T-helper 9 cell (primary cell): ENCODE measurements around the gene SLC4A5.
A peak's percentile ranks its signal among the peaks of the same experiment; 100 is the strongest.
"Not testable (repeated sequence)": the region's sequence is repeated elsewhere in the genome, so short reads cannot be mapped to it uniquely, and the experiment has no call there.

Source experiments
- DNase-seq: peaks from one replicate; pipeline ENCODE4 v3.0.0-alpha.2; 2020

Gene SLC4A5

GRCh38 chr2:74226648-74227213, 116.5 kb downstream of the SLC4A5 start:
- DNase-seq: no peak

DNA sequence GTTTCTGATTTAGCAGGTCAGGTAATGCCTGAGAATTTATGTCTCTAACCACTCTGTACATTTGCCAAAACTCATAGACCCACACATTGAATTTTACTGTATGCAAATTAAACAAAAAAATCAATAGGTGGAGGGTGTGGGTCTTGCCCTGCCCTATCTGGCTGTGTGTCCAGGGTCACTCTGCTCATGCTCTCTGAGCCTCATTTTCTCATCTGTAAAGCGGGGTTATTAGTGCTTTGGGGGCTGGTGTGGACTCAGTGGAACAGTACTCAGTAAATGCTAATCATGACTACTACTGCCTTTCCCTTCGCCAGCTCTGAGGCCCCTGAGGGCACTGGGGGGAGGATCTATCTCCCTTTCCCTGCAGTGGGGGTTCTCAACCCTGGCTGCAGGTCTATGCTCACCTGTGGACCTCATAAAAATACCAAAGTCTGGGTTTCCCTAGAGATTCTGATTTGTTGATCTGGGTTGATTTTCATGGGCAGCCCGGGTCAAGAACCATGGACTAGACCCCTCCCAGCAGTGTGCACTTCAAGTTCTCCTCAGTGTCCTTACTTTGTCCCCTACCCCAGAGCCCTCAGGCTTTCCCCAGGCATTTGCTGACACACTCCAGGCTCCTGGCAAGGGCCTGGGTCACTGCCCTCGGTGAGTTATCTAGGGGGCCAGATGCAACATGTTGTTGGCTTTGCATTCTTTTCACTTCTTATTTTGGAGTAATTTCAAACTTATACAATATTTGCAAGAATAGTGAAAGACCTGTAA, 117.3 kb downstream of the SLC4A5 start:
- no peak for DNase-seq

- no peak for DNase-seq
These were observed 119.1 kb downstream of the SLC4A5 start for GRCh38 chr2:74223941-74224770.

- no peak for DNase-seq
These were observed 120.9 kb downstream of the SLC4A5 start for GRCh38 chr2:74222300-74222650.

- DNase-seq: no peak
These were observed 121.5 kb downstream of the SLC4A5 start for GRCh38 chr2:74221604-74222299.

- DNase-seq: no peak
These were observed 122.1 kb downstream of the SLC4A5 start for GRCh38 chr2:74221091-74221490.

- no peak for DNase-seq
These were observed 123.2 kb downstream of the SLC4A5 start for GRCh38 chr2:74219846-74220486.

DNA sequence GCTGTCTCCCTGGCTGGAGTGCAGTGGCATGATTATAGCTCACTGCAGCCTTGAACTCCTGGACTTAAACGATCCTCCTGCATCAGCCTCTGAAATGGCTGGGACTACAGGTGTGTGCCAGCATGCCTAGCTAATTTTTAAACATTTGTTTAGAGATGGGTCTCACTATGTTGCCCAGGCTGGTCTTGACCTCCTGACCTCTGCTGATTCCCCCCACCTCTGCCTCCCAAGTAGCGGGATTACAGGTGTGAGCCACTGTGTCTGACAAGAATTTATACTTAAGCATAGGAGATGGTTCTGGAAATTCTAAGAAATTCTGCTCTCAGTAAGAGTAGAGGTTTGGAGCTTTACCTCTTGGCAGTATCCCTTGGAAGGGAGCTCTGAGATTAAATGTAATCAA, 126.6 kb downstream of the SLC4A5 start:
- DNase-seq: no peak

DNA sequence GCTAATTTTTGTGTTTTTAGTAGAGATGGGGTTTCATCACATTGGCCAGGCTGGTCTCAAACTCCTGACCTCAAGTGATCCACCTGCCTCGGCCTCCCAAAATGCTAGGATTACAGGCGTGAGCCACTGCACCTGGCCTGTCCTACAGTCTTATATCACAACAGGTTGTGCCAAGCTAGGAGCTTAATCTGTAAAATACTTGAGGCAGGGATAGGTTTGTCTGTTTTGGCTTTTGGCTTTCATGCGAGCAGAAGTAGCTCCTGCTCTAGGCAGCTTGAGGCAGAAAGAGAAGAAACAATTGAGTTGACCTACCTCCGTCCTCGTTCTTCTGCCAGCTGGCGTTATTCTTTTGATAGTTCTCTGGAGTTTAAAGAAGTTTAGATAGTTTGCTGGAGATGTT, 127.4 kb downstream of the SLC4A5 start:
- not testable (repeated sequence) for DNase-seq

- no peak for DNase-seq
These were observed 130.4 kb downstream of the SLC4A5 start for GRCh38 chr2:74212702-74213410.

DNA sequence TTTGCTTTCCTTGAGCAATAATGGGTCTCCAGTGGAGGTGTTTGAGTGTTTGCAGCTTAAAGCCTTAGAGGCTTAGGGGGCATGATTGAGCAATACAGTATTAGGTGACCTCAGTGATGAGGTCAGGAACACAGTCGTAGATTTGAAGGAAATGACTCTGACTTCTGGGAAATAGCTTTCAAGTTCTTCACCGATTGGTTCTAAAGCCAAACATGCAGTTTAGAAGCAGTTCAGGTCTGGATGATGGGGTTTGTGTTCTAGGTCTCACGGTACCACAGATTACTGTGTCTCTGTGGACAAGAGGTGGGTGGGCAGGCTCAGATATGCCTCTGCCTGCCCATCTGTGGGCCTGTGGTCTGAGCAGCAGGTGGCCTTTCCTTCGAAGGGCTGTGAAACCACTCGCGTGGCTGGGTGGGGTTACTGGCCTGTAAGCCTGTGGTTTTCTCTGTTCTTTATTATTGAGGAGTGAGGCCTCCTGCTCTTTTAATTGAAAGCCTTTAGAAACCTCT, 137.0 kb downstream of the SLC4A5 start:
- no peak for DNase-seq

DNA sequence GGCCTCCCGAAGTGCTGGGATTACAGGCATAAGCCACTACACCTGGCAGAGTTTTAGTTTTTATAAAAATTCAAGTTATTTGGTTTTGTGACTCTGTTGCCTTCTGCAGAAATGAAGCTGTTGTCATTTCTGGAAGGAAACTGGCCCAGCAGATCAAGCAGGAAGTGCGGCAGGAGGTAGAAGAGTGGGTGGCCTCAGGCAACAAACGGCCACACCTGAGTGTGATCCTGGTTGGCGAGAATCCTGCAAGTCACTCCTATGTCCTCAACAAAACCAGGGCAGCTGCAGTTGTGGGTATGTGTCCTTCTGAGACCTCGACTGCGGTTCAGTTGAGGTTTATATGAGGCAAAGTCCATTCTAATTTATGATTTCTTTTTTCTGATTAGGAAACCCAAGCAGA, 137.6 kb downstream of the SLC4A5 start:
- no peak for DNase-seq

GRCh38 chr2:74205113-74205512, 138.1 kb downstream of the SLC4A5 start:
- no peak for DNase-seq

GRCh38 chr2:74204436-74204835, 138.8 kb downstream of the SLC4A5 start:
- DNase-seq: no peak

DNA sequence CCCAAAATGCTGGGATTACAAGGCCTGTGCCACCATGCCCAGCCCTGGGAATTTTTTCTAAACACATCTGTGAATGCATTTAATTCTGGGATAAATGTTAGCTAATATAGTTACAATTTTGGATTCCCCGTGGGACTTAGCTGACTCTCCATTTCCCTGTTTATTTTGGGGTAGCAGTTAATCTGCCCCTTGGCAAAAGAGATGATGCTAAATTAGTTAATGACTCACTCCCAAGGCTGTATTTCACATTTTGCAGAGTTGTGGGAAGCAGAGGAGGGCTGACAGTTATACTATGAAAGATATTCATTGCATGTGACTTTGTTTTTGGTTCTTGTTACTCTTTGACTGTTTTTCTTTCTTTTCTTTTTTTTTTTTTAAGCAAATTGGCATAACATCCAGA, 141.6 kb downstream of the SLC4A5 start:
- no peak for DNase-seq

DNA sequence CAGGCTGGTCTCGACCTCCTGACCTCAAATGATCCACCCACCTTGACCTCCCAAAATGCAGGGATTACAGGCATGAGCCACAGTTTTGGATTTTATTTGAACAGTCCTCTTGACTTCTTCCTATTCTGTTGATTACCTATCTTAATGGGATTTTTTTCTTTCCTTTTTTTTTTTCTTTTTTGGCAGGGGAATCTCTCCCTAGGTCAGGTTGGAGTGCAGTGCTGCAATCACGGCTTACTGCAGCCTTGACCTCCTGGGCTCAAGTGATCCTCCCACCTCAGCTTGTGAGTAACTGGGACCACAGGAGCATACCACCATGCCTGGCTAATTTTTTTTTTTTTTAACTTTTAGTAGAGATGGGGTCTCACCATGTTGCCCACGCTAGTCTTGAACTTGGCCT, 142.0 kb downstream of the SLC4A5 start:
- no peak for DNase-seq

- no peak for DNase-seq
These were observed 143.3 kb downstream of the SLC4A5 start for GRCh38 chr2:74199871-74200305.

DNA sequence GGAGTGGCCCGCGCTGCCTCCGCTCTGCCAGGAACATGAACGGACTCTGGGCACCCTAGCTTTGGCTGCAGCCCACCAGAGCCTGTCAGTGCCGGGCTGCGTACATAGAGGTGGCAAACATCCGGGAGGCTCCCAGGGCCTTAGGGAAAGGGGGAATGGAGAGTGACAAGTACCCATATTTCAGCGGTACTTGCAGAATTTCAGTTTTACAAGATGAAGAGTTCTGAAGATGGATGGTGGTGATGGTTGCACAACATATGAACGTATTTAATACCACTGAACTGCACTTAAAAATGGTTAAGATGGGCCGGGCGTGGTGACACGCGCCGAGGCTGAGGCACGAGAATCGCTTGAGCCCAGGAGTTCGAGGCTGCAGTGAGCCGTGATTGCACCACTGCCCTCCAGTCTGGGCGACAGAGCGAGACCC, 143.9 kb downstream of the SLC4A5 start:
- no peak for DNase-seq

- DNase-seq: peak; percentile 79
These were observed 144.5 kb downstream of the SLC4A5 start, which contains the start of gene MTHFD2 for GRCh38 chr2:74198461-74199274. Gene MTHFD2 (plus strand): TSS chr2:74198615. CDS start chr2:74198642, 27 bp downstream.

DNA sequence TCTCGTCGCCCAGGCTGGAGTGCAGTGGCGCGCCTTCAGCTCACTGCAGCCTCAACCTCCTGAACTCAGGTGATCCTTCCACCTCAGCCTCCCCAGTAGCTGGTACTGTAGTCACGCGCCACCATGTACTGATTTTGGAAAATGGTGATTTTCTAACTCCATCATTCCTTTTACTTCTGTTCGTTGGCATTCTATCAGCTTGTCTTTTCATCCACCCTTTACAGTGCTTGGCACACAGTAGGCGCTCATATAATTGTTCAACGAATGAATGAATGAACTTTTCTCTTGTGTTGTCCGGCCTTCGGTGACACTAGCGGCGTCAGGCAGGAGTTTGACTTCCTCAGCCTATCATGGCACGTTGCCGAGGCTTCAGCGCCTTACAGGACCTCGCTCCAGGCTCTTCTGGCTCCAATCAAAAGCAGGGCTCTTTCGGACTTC, 145.2 kb downstream of the SLC4A5 start:
- DNase-seq: no peak

GRCh38 chr2:74197049-74197448, 146.2 kb downstream of the SLC4A5 start:
- DNase-seq: no peak
